Measurements from ENCODE around the gene ERN1. TPM values are rescaled to one million over a fixed set of nuclear protein-coding genes. Genes with fewer than 3 reads are reported as not detected.

The ERN1 gene
- total and polyA plus RNA-seq, 2 of the 13 experiments (the other 11 are each of a cell fraction or from before 2014, with no cell fraction given): 6.0 to 12.7 TPM

- no peak for TF ChIP-seq PAX8 (CRISPR knock-in tag; IDR thresholded peaks at IDR 0.05; ENCODE audit: borderline replicate concordance)
- TF ChIP-seq SNAI1 (CRISPR knock-in tag; IDR thresholded peaks at IDR 0.05; ENCODE audit: borderline replicate concordance): no peak
- no peak for TF ChIP-seq ASH2L (IDR thresholded peaks at IDR 0.05; ENCODE audit: insufficient read length, low read depth, low read length)
- TF ChIP-seq, protein P1, sequence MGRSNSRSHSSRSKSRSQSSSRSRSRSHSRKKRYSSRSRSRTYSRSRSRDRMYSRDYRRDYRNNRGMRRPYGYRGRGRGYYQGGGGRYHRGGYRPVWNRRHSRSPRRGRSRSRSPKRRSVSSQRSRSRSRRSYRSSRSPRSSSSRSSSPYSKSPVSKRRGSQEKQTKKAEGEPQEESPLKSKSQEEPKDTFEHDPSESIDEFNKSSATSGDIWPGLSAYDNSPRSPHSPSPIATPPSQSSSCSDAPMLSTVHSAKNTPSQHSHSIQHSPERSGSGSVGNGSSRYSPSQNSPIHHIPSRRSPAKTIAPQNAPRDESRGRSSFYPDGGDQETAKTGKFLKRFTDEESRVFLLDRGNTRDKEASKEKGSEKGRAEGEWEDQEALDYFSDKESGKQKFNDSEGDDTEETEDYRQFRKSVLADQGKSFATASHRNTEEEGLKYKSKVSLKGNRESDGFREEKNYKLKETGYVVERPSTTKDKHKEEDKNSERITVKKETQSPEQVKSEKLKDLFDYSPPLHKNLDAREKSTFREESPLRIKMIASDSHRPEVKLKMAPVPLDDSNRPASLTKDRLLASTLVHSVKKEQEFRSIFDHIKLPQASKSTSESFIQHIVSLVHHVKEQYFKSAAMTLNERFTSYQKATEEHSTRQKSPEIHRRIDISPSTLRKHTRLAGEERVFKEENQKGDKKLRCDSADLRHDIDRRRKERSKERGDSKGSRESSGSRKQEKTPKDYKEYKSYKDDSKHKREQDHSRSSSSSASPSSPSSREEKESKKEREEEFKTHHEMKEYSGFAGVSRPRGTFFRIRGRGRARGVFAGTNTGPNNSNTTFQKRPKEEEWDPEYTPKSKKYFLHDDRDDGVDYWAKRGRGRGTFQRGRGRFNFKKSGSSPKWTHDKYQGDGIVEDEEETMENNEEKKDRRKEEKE (IDR thresholded peaks at IDR 0.05): no peak
- TF ChIP-seq SKIL (CRISPR knock-in tag; IDR thresholded peaks at IDR 0.05; ENCODE audit: borderline replicate concordance): no peak
- TF ChIP-seq TBX3 (IDR thresholded peaks at IDR 0.05; ENCODE audit: borderline replicate concordance): no peak
- TF ChIP-seq ZNF335 (CRISPR knock-in tag; IDR thresholded peaks at IDR 0.05): no peak
- TF ChIP-seq ZNF567 (CRISPR knock-in tag; IDR thresholded peaks at IDR 0.05; ENCODE audit: borderline replicate concordance): no peak
- TF ChIP-seq SAP130 (CRISPR knock-in tag; IDR thresholded peaks at IDR 0.05; ENCODE audit: low read depth): 0 out of 2 replicates have a peak, but pooled peaks have one; percentile 16
- TF ChIP-seq U2AF2 (IDR thresholded peaks at IDR 0.05; ENCODE audit: low read depth, low read length): no peak
- TF ChIP-seq TAF15 (IDR thresholded peaks at IDR 0.05; ENCODE audit: low read depth, low read length, poor library complexity, severe bottlenecking): no peak
- TF ChIP-seq ZNF841 (CRISPR knock-in tag; IDR thresholded peaks at IDR 0.05; ENCODE audit: borderline replicate concordance): no peak
- TF ChIP-seq CEBPG (CRISPR knock-in tag; IDR thresholded peaks at IDR 0.05): peak; percentile 54; the same call in 1 of the 2 replicates
- TF ChIP-seq ETV5 (CRISPR knock-in tag; IDR thresholded peaks at IDR 0.05; ENCODE audit: borderline replicate concordance): peak; percentile 63
- TF ChIP-seq PHF21A (CRISPR knock-in tag; IDR thresholded peaks at IDR 0.05): no peak
- peak; percentile 47; the same call in 1 of the 2 replicates for TF ChIP-seq ZNF556 (CRISPR knock-in tag; IDR thresholded peaks at IDR 0.05; ENCODE audit: borderline replicate concordance)
- no peak for TF ChIP-seq ZSCAN5A (CRISPR knock-in tag; IDR thresholded peaks at IDR 0.05; ENCODE audit: borderline replicate concordance)
- no peak for TF ChIP-seq ZSCAN12 (CRISPR knock-in tag; IDR thresholded peaks at IDR 0.05)
- TF ChIP-seq, protein P2, sequence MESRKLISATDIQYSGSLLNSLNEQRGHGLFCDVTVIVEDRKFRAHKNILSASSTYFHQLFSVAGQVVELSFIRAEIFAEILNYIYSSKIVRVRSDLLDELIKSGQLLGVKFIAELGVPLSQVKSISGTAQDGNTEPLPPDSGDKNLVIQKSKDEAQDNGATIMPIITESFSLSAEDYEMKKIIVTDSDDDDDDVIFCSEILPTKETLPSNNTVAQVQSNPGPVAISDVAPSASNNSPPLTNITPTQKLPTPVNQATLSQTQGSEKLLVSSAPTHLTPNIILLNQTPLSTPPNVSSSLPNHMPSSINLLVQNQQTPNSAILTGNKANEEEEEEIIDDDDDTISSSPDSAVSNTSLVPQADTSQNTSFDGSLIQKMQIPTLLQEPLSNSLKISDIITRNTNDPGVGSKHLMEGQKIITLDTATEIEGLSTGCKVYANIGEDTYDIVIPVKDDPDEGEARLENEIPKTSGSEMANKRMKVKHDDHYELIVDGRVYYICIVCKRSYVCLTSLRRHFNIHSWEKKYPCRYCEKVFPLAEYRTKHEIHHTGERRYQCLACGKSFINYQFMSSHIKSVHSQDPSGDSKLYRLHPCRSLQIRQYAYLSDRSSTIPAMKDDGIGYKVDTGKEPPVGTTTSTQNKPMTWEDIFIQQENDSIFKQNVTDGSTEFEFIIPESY (CRISPR knock-in tag; IDR thresholded peaks at IDR 0.05): no peak
These were observed 128.0 kb downstream of the ERN1 start (continued) for GRCh38 chr17:64001763-64002529.

All from HepG2 (cell line).